HG03064 (cell line): ENCODE data around the gene ANKS3.

ENCODE experiments used
- ATAC-seq: cut with Tn5 transposase; IDR thresholded peaks from one replicate; pipeline ENCODE4 v1.9.1; 2021; ENCODE audit warnings: low read depth; ENCODE audit not compliant: unreplicated experiment

ANKS3 gene

GRCh38 chr16:4686497-4687210, 47.4 kb downstream of the ANKS3 start:
- ATAC-seq: no peak

DNA sequence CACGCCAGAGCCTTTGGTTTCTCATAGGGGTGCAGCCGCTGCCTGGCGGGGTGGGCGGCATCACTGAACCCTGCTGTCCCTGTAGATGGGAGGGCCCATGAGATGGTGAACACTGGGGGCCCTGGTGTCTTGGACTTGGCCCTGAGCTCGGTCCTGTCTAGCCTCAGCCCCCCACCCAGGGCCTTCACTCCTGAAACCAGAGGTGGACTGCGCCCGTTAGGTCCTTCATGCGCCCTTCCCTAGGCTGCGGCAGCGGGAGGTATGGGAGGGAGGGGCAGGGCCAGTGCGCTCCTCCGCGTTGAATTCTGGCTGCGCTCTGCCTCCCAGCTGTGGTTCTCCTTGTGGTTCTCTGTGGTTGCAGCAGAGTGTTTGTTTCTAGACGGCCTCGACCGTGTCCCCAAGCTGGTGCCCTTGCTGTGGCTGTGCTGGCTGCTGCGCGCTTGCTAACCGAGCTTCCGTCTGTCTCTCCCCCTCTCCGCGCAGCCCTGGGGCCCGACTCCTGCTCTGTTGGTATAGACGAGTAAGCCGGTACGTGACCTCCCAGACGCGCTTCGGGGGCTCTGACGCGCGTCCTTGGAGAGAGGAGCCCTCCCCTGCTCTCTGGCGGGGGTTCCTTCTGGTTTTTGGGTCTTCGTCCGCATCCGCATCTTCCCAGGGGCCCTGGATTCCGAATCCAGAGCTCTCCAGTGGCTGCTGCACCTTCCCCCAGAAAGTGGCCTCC, 48.1 kb downstream of the ANKS3 start:
- no peak for ATAC-seq

GRCh38 chr16:4685292-4685691, 48.8 kb downstream of the ANKS3 start:
- no peak for ATAC-seq

DNA sequence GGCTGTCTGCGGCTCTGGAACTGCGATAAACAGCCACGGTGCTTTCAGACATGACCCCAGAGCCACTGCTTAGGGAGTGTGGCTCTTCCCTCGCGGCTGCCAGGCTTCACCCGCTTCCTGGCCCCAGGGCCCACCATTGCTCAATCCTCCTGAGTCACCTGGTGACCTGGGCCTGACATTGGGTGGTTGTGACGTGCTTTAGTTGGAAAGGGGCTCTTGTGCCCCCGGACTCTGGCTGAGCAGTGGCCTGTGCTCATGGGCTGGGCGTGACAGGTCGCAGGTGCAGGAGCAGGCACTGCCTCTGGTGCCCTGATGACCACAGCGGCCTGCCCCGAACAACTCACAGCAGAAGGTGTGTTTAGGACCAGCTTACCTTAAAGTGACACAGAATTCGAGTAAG, 49.3 kb downstream of the ANKS3 start:
- no peak for ATAC-seq

- no peak for ATAC-seq
Measured at GRCh38 chr16:4684058-4684715, 49.9 kb downstream of the ANKS3 start.

- ATAC-seq: no peak
Measured at GRCh38 chr16:4683255-4684057, 50.6 kb downstream of the ANKS3 start.

- ATAC-seq: no peak
Measured at GRCh38 chr16:4682616-4683254, 51.3 kb downstream of the ANKS3 start.

DNA sequence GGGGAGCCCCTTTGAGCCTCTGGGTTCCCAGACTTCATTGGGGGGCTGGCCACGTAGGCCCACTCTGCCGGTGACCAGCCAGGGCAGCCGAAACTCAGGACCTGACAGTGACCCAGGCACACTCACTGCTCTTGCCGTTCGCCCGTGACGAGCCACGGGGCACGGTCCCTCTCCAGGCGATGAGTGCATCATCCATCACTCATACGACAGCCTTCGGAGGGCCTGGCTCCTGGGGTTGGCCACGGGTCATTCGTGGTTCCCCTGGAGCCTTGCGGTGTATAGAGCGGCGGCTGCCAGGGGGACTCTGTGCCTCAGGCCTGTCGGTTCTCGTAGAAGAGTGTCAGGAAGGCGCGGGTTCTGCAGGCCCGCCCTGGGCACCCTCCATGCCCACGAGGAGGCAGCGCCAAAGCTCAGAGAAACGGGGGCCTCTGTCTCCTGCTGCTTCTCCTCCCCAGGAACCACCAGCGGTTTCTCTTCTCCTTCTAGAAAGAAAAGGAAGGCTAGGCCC, 51.9 kb downstream of the ANKS3 start:
- ATAC-seq: no peak

GRCh38 chr16:4681471-4682083, 52.5 kb downstream of the ANKS3 start:
- ATAC-seq: no peak

- ATAC-seq: no peak
Measured at GRCh38 chr16:4680673-4681470, 53.2 kb downstream of the ANKS3 start.

DNA sequence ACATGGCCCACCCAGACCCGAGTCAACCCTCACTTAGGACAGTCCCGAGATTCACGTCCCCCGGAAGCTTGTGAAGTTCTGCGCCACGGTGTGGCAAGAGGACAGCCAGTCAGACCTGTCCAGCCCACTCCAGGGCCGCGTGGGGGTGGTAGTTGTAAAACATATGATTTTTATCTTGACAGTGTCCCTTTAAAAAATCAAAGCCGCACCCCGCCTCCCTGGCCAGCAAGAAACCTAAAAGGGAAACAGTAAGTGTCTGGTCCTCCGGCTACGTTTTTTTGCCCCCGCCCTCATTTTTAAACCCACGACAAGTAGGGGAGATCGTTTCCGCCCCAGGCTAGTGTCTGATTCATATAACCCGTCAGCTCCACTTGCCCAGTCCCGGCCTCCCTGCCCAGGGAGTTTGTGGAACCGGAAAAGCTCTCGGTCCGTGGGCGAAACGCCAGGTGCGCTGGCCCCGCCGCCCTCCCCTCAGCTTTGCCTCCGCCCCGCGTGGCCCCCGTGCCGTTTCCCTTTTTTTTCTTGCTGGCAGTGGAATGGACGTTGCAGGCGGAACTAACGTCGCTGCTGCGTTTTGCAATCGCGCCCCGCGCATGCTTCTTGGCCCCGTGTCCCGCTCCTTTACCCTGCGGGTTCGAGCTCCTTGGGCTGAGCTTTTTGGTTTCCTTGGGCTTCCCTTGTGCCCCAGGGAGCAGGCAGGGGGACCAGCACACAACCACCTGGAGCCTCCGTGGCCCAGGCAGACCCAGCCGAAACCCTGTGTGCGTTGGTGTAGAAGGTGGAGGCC, 54.0 kb downstream of the ANKS3 start:
- no peak for ATAC-seq

GRCh38 chr16:4679156-4679849, 54.8 kb downstream of the ANKS3 start:
- no peak for ATAC-seq

- ATAC-seq: no peak
Measured at GRCh38 chr16:4678596-4678995, 55.5 kb downstream of the ANKS3 start.

DNA sequence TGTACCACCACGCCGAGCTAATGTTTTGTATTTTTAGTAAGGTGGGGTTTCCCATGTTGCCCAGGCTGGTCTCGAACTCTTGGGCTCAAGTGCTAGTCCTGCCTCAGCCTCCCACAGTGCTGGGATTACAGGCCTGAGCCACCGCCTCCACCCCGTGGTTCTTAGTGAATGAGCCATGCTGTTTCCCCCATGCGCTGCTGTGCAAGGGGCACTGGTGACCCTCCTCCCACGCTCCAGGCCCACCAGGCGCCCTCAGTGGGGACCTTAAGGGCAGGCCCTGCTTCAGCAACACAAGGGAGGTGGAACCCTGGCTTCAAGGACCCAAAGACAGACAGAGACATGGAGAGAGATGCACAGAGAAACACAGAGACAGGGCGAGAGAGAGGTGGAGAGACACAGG, 56.1 kb downstream of the ANKS3 start:
- no peak for ATAC-seq

GRCh38 chr16:4677390-4677789, 56.7 kb downstream of the ANKS3 start:
- ATAC-seq: no peak

DNA sequence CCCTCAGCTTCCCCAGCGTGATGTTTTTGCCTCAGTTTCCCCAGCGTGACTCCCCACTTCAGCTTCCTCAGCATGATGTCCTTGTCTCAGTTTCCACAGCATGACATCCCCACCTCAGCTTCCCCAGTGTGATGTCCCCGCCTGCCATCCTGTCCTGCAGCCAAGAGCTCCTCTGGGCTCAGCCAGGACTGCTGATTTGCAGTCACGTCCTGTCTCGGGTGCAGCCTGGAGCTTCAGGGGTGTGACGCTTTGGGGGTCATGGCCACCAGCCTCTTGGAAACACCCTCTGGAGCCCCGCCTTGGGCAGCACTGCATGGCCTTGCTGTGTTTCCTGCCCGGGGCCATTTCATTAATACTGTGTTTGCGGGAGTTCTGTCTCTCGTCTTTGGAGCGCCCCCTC, 57.2 kb downstream of the ANKS3 start:
- no peak for ATAC-seq

DNA sequence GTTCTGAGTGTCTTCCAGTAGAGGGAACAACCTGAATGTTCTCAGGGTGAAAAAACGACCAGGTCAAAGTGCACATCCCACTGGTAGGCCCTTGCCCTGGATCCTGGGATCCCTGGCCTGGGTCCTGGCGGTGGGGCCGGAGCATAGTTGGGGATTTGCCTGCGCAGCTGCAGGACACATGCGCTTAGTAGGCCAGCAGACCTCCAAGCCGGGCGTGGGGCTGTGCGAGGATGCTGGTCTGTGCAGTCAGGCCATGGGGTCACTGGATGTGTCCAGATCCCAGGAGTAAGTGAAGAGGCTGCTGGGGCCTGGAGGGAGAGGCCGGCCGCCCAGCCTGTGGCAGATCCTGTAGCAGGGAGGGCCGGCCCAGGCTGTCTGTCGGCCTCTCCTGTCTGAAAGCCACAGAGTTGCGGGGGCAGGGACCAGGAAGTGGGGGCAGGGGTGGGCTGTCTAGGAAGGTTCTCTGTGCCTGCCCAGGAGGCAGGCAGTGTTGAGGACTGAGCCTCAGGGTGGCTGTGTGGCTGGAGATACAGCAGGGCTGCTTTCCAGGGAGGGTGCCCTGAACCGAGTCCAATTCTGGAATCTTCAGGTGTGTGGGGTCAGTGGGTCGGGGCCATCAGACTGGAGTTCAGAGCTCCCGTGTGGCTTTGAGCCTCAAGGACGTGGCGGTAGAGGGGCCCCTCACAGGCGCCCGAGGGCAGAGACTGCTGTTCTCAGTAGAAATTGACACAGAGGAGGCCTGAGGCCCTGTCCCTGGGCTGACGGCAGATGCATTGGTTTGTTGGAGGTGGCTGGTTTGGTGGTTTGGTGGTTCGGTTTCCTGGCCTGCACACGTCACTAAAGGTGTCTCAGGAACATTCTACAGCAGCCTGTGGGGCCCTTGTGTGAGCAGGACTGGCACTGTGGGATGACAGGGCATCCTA, 57.9 kb downstream of the ANKS3 start:
- no peak for ATAC-seq
